A673 (cell line): ENCODE results near the gene MEX3C.

Source experiments
- EZH2 ChIP-seq: fragments of 200-600 bp; sonication (generic); IDR thresholded peaks from 2 replicates; pipeline ENCODE4 v1.6.1; 2017; ENCODE audit warnings: borderline replicate concordance, low read depth, mild to moderate bottlenecking, mixed read lengths, antibody characterized with exemption, low read length; ENCODE audit not compliant: poor library complexity, severe bottlenecking
- TF ChIP-seq, protein P1 (sequence below): fragments of 300-800, 200-600 bp; sonication (generic); conservative IDR thresholded peaks from 2 replicates; pipeline ENCODE4 v1.5.1; 2017; ENCODE audit warnings: low read depth, mild to moderate bottlenecking, antibody characterized with exemption, low read length, moderate library complexity, mixed read lengths

DNA sequence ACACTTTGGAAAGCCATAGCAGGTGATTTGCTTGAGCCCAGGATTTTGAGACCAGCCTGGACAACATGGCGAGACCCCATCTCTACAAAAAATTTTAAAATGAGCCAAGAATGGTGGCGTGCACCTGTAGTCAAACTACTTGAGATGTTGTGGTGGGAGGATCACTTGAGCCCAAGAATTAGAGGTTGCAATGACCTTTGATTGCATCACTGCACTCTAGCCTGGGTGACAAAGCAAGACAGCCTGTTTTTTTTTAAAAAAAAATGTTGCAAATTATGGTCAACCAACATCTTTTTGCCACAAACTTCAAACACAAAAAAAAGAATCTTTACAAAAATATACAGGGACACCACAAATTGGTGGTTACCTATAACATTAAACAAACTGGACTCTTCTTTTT lies 40.3 kb downstream of the MEX3C start:
- TF ChIP-seq, protein P1, sequence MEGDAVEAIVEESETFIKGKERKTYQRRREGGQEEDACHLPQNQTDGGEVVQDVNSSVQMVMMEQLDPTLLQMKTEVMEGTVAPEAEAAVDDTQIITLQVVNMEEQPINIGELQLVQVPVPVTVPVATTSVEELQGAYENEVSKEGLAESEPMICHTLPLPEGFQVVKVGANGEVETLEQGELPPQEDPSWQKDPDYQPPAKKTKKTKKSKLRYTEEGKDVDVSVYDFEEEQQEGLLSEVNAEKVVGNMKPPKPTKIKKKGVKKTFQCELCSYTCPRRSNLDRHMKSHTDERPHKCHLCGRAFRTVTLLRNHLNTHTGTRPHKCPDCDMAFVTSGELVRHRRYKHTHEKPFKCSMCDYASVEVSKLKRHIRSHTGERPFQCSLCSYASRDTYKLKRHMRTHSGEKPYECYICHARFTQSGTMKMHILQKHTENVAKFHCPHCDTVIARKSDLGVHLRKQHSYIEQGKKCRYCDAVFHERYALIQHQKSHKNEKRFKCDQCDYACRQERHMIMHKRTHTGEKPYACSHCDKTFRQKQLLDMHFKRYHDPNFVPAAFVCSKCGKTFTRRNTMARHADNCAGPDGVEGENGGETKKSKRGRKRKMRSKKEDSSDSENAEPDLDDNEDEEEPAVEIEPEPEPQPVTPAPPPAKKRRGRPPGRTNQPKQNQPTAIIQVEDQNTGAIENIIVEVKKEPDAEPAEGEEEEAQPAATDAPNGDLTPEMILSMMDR, result no peak
- TF ChIP-seq EZH2, result no peak
